Hepatocyte (in vitro differentiated cells): Measurements from ENCODE around the gene DEFB123. TPM values are rescaled to one million over a fixed set of nuclear protein-coding genes. Genes with fewer than 3 reads are reported as not detected.

Source experiments
- DNase-seq: peaks from one replicate; pipeline ENCODE4 v3.0.0-alpha.2; 2016; ENCODE audit warnings: low spot score
- H2AFZ ChIP-seq: fragments of 200-600 bp; sonication (generic); 2 replicates; pipeline ENCODE4 v1.6.0; 2016; ENCODE audit warnings: antibody characterized with exemption, mild to moderate bottlenecking
- H3K27ac ChIP-seq: fragments of 200-600 bp; sonication (generic); 2 replicates; pipeline ENCODE4 v1.5.1; 2016; ENCODE audit warnings: mild to moderate bottlenecking
- H3K27me3 ChIP-seq: fragments of 200-600 bp; sonication (generic); 2 replicates; pipeline ENCODE4 v1.6.1; 2016
- H3K36me3 ChIP-seq: fragments of 200-600 bp; sonication (generic); replicated peaks from 2 replicates; pipeline ENCODE4 v1.5.1; 2016; ENCODE audit warnings: low read depth; ENCODE audit not compliant: insufficient read depth
- H3K4me1 ChIP-seq: fragments of 200-600 bp; sonication (generic); 2 replicates; pipeline ENCODE4 v1.5.1; 2016; ENCODE audit warnings: mild to moderate bottlenecking, moderate library complexity; ENCODE audit not compliant: insufficient read depth
- H3K4me2 ChIP-seq: fragments of 200-600 bp; sonication (generic); 2 replicates; pipeline ENCODE4 v1.6.0; 2016
- H3K4me3 ChIP-seq: fragments of 200-600 bp; sonication (generic); 2 replicates; pipeline ENCODE4 v1.5.1; 2016; ENCODE audit warnings: mild to moderate bottlenecking
- H3K79me2 ChIP-seq: fragments of 200-600 bp; sonication (generic); 2 replicates; pipeline ENCODE4 v1.6.0; 2017; ENCODE audit warnings: mild to moderate bottlenecking
- H3K9me2 ChIP-seq: fragments of 200-600 bp; sonication (generic); replicated peaks from 2 replicates; pipeline ENCODE4 v1.6.0; 2017; ENCODE audit warnings: mild to moderate bottlenecking; ENCODE audit not compliant: insufficient read depth
- H3K9me3 ChIP-seq: fragments of 200-600 bp; sonication (generic); 2 replicates; pipeline ENCODE4 v1.5.1; 2016; ENCODE audit warnings: low read depth, mild to moderate bottlenecking
- H4K20me1 ChIP-seq: fragments of 200-600 bp; sonication (generic); 2 replicates; pipeline ENCODE4 v1.6.0; 2016; ENCODE audit warnings: mild to moderate bottlenecking; ENCODE audit not compliant: insufficient read depth, poor library complexity, severe bottlenecking
- EZH2 ChIP-seq: fragments of 200-600 bp; sonication (generic); IDR thresholded peaks from 2 replicates; pipeline ENCODE4 v1.6.1; 2016; ENCODE audit warnings: antibody characterized with exemption, mild to moderate bottlenecking, borderline replicate concordance
- EZH2phosphoT487 ChIP-seq: fragments of 200-600 bp; sonication (generic); IDR thresholded peaks from one replicate; pipeline ENCODE4 v1.6.1; 2018; ENCODE audit warnings: antibody characterized with exemption, mild to moderate bottlenecking, low read depth, moderate library complexity; ENCODE audit not compliant: unreplicated experiment, severe bottlenecking
- WGBS: methylation state at CpG from one replicate; pipeline ENCODE4 v1.1.6; 2016; ENCODE audit warnings: low lambda C conversion rate; ENCODE audit errors: missing lambda C conversion rate; 5-methylcytosine and 5-hydroxymethylcytosine counted together
- polyA plus RNA-seq: library from polyadenylated mRNA; unstranded; fragments of >200 nt; fragmentation: Nextera tagmentation; extraction: Ambion mirVana; gene quantifications from 2 replicates; pipeline ENCODE4 v1.2.1, GENCODE V29; 2016
- total RNA-seq: library from RNA; depleted of rRNA; stranded (reverse); fragments of >200 nt; gene quantifications from 2 replicates; pipeline ENCODE4 v1.2.3, GENCODE V29; 2014
- TF ChIP-seq, protein P1 (sequence below): fragments of 200-600 bp; sonication (generic); IDR thresholded peaks from 2 replicates; pipeline ENCODE4 v1.5.1; 2016; ENCODE audit warnings: antibody characterized with exemption, mild to moderate bottlenecking; ENCODE audit not compliant: poor library complexity

Gene DEFB123
- total and polyA plus RNA-seq, 2 experiments from 2014 or later, result not detected

DNA sequence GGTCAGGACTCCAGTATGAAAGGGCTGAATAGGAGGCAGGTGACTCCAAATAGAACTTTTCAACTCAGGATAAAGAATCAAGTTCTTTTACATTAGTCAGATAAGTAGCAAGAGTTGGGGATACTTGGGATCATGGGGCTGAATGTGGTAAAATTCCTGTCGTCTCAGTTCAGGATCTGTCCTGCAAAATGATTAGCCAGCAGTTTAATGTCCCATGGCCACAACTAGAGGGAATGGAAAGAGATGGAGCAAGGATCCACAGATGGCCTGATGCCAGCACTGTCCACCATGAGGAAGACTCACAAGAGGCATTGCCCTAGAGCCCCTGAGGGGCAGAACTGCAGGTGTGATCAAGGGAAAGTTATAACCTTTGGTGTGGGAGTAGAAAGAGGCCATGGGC is 36.5 kb upstream of the DEFB123 start:
- Histone ChIP-seq H3K4me2 (no peak overlapping the region), H3K4me3 (no peak overlapping the region), H3K27ac (no peak overlapping the region), H3K79me2 (no peaks in the 10 kb centered on the region), H3K4me1 (no peaks in the 10 kb centered on the region), H3K9me3 (peaks cover 6% of the 10 kb centered on the region), H3K27me3 (no peaks in the 10 kb centered on the region), H3K36me3 (no peaks in the 10 kb centered on the region), H4K20me1 (no peaks in the 10 kb centered on the region), H3K9me2 (no peaks in the 10 kb centered on the region), H2AFZ (no peak overlapping the region)
- DNase-seq, result no peak
- 33% methylated on average over 1 of the region's 1 CpG for whole genome bisulfite sequencing
- TF ChIP-seq, protein P1, sequence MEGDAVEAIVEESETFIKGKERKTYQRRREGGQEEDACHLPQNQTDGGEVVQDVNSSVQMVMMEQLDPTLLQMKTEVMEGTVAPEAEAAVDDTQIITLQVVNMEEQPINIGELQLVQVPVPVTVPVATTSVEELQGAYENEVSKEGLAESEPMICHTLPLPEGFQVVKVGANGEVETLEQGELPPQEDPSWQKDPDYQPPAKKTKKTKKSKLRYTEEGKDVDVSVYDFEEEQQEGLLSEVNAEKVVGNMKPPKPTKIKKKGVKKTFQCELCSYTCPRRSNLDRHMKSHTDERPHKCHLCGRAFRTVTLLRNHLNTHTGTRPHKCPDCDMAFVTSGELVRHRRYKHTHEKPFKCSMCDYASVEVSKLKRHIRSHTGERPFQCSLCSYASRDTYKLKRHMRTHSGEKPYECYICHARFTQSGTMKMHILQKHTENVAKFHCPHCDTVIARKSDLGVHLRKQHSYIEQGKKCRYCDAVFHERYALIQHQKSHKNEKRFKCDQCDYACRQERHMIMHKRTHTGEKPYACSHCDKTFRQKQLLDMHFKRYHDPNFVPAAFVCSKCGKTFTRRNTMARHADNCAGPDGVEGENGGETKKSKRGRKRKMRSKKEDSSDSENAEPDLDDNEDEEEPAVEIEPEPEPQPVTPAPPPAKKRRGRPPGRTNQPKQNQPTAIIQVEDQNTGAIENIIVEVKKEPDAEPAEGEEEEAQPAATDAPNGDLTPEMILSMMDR, result no peak
- TF ChIP-seq EZH2 (no peak), EZH2phosphoT487 (no peak)

DNA sequence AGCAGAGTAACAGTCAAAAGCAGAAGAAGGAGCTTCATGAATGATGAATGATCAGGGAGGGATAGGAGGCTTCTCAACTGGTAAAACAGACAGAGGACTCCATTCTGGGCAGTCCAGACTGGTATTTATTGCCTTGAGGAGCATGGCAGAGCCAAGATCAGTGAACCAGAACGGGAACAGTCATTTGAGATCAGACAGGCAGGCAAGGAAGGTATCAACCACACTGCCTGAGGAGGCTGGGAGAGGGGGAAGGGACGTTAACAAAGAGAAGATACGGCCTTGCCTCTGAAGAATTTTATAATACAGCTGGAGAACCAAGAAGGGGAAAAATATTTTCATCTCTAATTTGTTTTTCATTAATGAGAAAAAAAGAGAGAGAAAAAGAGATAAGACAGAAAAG is 34.3 kb upstream of the DEFB123 start, which contains the start of gene DEFB121:
Gene DEFB121 (minus strand): TSS at position 101 of the 400 bp plus-strand sequence. CDS start 63 bp downstream, at position 38.
- H3K4me3 ChIP-seq, result no peak within 1 kb of the TSS
- H4K20me1 ChIP-seq, result no peaks in the 10 kb centered on the region
- DNase-seq, result no peak
- TF ChIP-seq EZH2phosphoT487 (no peak), EZH2 (no peak)
- TF ChIP-seq, protein P1, result no peak
- 38% methylated on average over 3 of the region's 3 CpGs for WGBS
- no peak within 1 kb of the TSS for H3K27ac ChIP-seq
- no peaks in the 10 kb centered on the region for H3K9me2 ChIP-seq
- no peaks in the 10 kb centered on the region for H3K4me1 ChIP-seq
- no peaks in the 10 kb centered on the region for H3K36me3 ChIP-seq
- no peaks in the 10 kb centered on the region for H3K9me3 ChIP-seq
- no peaks in the 10 kb centered on the region for H3K79me2 ChIP-seq
- H3K27me3 ChIP-seq, result no peaks in the 10 kb centered on the region
- no peak within 1 kb of the TSS for H2AFZ ChIP-seq
- H3K4me2 ChIP-seq, result no peak within 1 kb of the TSS

DNA sequence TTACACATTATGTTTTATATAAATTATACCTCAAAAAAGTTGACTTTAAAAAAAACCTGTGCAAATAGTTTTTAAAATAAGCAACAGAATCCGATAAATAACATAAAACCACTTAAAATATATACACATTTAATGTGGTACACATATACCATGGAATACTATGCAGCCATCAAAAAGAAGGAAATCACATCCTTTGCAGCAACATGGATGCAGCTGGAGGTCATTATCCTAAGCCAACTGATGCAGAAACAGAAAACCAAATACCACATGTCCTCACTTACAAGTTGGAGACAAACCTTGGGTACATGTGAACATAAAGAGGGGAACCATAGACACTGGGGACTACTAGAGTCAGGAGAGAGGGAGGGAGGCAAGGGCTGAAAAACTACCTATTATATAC is 30.4 kb upstream of the DEFB123 start:
- no peaks in the 10 kb centered on the region for H3K36me3 ChIP-seq
- H4K20me1 ChIP-seq, result no peaks in the 10 kb centered on the region
- no peak overlapping the region for H2AFZ ChIP-seq
- no peak overlapping the region for H3K4me3 ChIP-seq
- H3K4me1 ChIP-seq, result no peaks in the 10 kb centered on the region
- H3K9me2 ChIP-seq, result no peaks in the 10 kb centered on the region
- H3K27me3 ChIP-seq, result no peaks in the 10 kb centered on the region
- no peaks in the 10 kb centered on the region for H3K9me3 ChIP-seq
- H3K27ac ChIP-seq, result no peak overlapping the region
- 56% methylated on average over 1 of the region's 1 CpG for WGBS
- no peak for DNase-seq
- TF ChIP-seq, protein P1, result no peak
- no peak for TF ChIP-seq EZH2
- no peak for TF ChIP-seq EZH2phosphoT487
- H3K4me2 ChIP-seq, result no peak overlapping the region
- no peaks in the 10 kb centered on the region for H3K79me2 ChIP-seq

DNA sequence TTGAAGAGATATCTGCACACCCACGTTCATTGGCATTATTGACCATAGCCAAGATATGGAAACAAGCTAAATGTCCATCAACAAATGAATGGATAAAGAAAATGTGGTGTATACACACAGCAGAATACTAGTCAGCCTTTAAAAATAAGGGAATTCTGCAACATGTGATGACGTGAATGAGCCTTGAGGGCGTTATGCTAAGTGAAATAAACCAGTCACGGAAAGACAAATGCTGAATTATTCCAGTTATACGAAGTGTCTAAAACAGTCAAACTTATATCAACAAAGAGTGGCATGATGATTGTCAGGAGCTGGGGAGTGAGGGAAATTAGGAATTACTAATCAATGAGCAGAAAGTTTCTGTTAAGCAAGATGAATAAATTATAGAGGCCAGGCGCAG is 26.1 kb upstream of the DEFB123 start:
- no peaks in the 10 kb centered on the region for H4K20me1 ChIP-seq
- H3K4me1 ChIP-seq, result no peaks in the 10 kb centered on the region
- H3K27me3 ChIP-seq, result no peaks in the 10 kb centered on the region
- DNase-seq, result no peak
- H2AFZ ChIP-seq, result no peak overlapping the region
- no peak overlapping the region for H3K4me2 ChIP-seq
- no peak overlapping the region for H3K27ac ChIP-seq
- H3K79me2 ChIP-seq, result no peaks in the 10 kb centered on the region
- no peaks in the 10 kb centered on the region for H3K36me3 ChIP-seq
- H3K9me2 ChIP-seq, result no peaks in the 10 kb centered on the region
- H3K4me3 ChIP-seq, result no peak overlapping the region
- TF ChIP-seq EZH2 (no peak), EZH2phosphoT487 (no peak)
- TF ChIP-seq, protein P1, result no peak
- 70% methylated on average over 6 of the region's 6 CpGs for WGBS
- no peaks in the 10 kb centered on the region for H3K9me3 ChIP-seq
